HEK293 (cell line): ENCODE measurements around the gene RUNX1.

Experiments used
- BCL11A ChIP-seq: fragments of 450-650 bp; formaldehyde crosslinking; IDR thresholded peaks from 2 replicates; pipeline ENCODE4 v1.5.1; 2016; ENCODE audit warnings: low read depth, missing biosample characterization, missing genetic modification characterization
- GLI4 ChIP-seq: fragments of 450-650 bp; formaldehyde crosslinking; IDR thresholded peaks from 2 replicates; pipeline ENCODE4 v1.5.1; 2016; ENCODE audit warnings: missing biosample characterization, missing genetic modification characterization
- IKZF3 ChIP-seq: fragments of 450-650 bp; IDR thresholded peaks from 2 replicates; pipeline ENCODE4 v1.5.0; 2018; ENCODE audit warnings: missing biosample characterization, mild to moderate bottlenecking, missing genetic modification characterization, moderate library complexity
- KLF8 ChIP-seq: fragments of 450-650 bp; formaldehyde crosslinking; IDR thresholded peaks from 2 replicates; pipeline ENCODE4 v1.5.1; 2016; ENCODE audit warnings: missing biosample characterization, missing genetic modification characterization
- MYNN ChIP-seq: fragments of 450-650 bp; formaldehyde crosslinking; IDR thresholded peaks from 2 replicates; pipeline ENCODE4 v1.5.1; 2016; ENCODE audit warnings: missing biosample characterization, missing genetic modification characterization, borderline replicate concordance
- PATZ1 ChIP-seq: fragments of 450-650 bp; formaldehyde crosslinking; IDR thresholded peaks from 2 replicates; pipeline ENCODE4 v1.5.1; 2016; ENCODE audit warnings: missing biosample characterization, missing genetic modification characterization
- PBX3 ChIP-seq: sonication (generic); formaldehyde crosslinking; IDR thresholded peaks from 2 replicates; pipeline ENCODE4 v1.8.1; 2022; ENCODE audit warnings: mild to moderate bottlenecking, moderate library complexity, missing genetic modification reagents
- PRDM6 ChIP-seq: fragments of 450-650 bp; formaldehyde crosslinking; IDR thresholded peaks from 2 replicates; pipeline ENCODE4 v1.5.1; 2017; ENCODE audit warnings: missing biosample characterization, missing genetic modification characterization
- SP2 ChIP-seq: fragments of 450-650 bp; formaldehyde crosslinking; IDR thresholded peaks from 2 replicates; pipeline ENCODE4 v1.5.1; 2016; ENCODE audit warnings: missing biosample characterization, missing genetic modification characterization
- SP3 ChIP-seq: fragments of 450-650 bp; formaldehyde crosslinking; IDR thresholded peaks from 2 replicates; pipeline ENCODE4 v1.5.1; 2016; ENCODE audit warnings: missing biosample characterization, missing genetic modification characterization
- SP7 ChIP-seq: fragments of 450-650 bp; formaldehyde crosslinking; IDR thresholded peaks from 2 replicates; pipeline ENCODE4 v1.5.1; 2016; ENCODE audit warnings: missing biosample characterization, missing genetic modification characterization
- TCF7L2 ChIP-seq: IDR thresholded peaks from 2 replicates; pipeline ENCODE4 v1.6.1; 2011; ENCODE audit warnings: low read depth, mild to moderate bottlenecking, inconsistent platforms, low read length, moderate library complexity, borderline replicate concordance
- YY2 ChIP-seq: fragments of 450-650 bp; formaldehyde crosslinking; IDR thresholded peaks from 2 replicates; pipeline ENCODE4 v1.5.1; 2016; ENCODE audit warnings: missing biosample characterization, missing genetic modification characterization
- ZBTB10 ChIP-seq: fragments of 450-650 bp; formaldehyde crosslinking; IDR thresholded peaks from 2 replicates; pipeline ENCODE4 v1.5.1; 2016; ENCODE audit warnings: missing biosample characterization, missing genetic modification characterization
- ZBTB7A ChIP-seq: fragments of 450-650 bp; formaldehyde crosslinking; IDR thresholded peaks from 2 replicates; pipeline ENCODE4 v1.5.1; 2016; ENCODE audit warnings: low read depth, missing biosample characterization, missing genetic modification characterization
- ZNF112 ChIP-seq: fragments of 450-650 bp; formaldehyde crosslinking; IDR thresholded peaks from 2 replicates; pipeline ENCODE4 v1.5.0; 2017; ENCODE audit warnings: missing biosample characterization, missing genetic modification characterization
- ZNF114 ChIP-seq: fragments of 450-650 bp; formaldehyde crosslinking; IDR thresholded peaks from 2 replicates; pipeline ENCODE4 v1.5.0; 2017; ENCODE audit warnings: missing biosample characterization, missing genetic modification characterization
- ZNF140 ChIP-seq: fragments of 450-650 bp; formaldehyde crosslinking; IDR thresholded peaks from 2 replicates; pipeline ENCODE4 v1.5.1; 2016; ENCODE audit warnings: missing biosample characterization, missing genetic modification characterization
- ZNF248 ChIP-seq: fragments of 450-650 bp; formaldehyde crosslinking; IDR thresholded peaks from 2 replicates; pipeline ENCODE4 v1.5.1; 2017; ENCODE audit warnings: missing biosample characterization, missing genetic modification characterization
- ZNF350 ChIP-seq: fragments of 450-650 bp; formaldehyde crosslinking; IDR thresholded peaks from 2 replicates; pipeline ENCODE4 v1.5.0; 2017; ENCODE audit warnings: missing biosample characterization, mild to moderate bottlenecking, missing genetic modification characterization
- ZNF391 ChIP-seq: fragments of 450-650 bp; formaldehyde crosslinking; IDR thresholded peaks from 2 replicates; pipeline ENCODE4 v1.5.1; 2016; ENCODE audit warnings: low read depth, missing biosample characterization, missing genetic modification characterization, borderline replicate concordance
- ZNF404 ChIP-seq: fragments of 450-650 bp; formaldehyde crosslinking; IDR thresholded peaks from 2 replicates; pipeline ENCODE4 v1.5.1; 2017; ENCODE audit warnings: missing biosample characterization, missing genetic modification characterization
- ZNF426 ChIP-seq: fragments of 450-650 bp; formaldehyde crosslinking; IDR thresholded peaks from 2 replicates; pipeline ENCODE4 v1.5.1; 2017; ENCODE audit warnings: missing biosample characterization, missing genetic modification characterization, mild to moderate bottlenecking, inconsistent platforms, moderate library complexity
- ZNF521 ChIP-seq: fragments of 450-650 bp; formaldehyde crosslinking; IDR thresholded peaks from 2 replicates; pipeline ENCODE4 v1.5.1; 2017; ENCODE audit warnings: missing biosample characterization, mild to moderate bottlenecking, missing genetic modification characterization
- ZNF544 ChIP-seq: fragments of 450-650 bp; formaldehyde crosslinking; IDR thresholded peaks from 2 replicates; pipeline ENCODE4 v1.5.0; 2017; ENCODE audit warnings: missing biosample characterization, missing genetic modification characterization
- ZNF580 ChIP-seq: fragments of 450-650 bp; formaldehyde crosslinking; IDR thresholded peaks from 2 replicates; pipeline ENCODE4 v1.5.1; 2016; ENCODE audit warnings: missing biosample characterization, missing genetic modification characterization
- ZNF610 ChIP-seq: fragments of 450-650 bp; formaldehyde crosslinking; IDR thresholded peaks from 2 replicates; pipeline ENCODE4 v1.5.1; 2016; ENCODE audit warnings: missing biosample characterization, missing genetic modification characterization, borderline replicate concordance
- ZNF624 ChIP-seq: fragments of 450-650 bp; formaldehyde crosslinking; IDR thresholded peaks from 2 replicates; pipeline ENCODE4 v1.5.1; 2017; ENCODE audit warnings: missing biosample characterization, missing genetic modification characterization
- ZNF660 ChIP-seq: fragments of 450-650 bp; IDR thresholded peaks from 2 replicates; pipeline ENCODE4 v1.5.1; 2018; ENCODE audit warnings: missing biosample characterization, mild to moderate bottlenecking, missing genetic modification characterization
- ZNF785 ChIP-seq: fragments of 450-650 bp; formaldehyde crosslinking; IDR thresholded peaks from 2 replicates; pipeline ENCODE4 v1.5.1; 2016; ENCODE audit warnings: missing biosample characterization, missing genetic modification characterization
- ZNF792 ChIP-seq: fragments of 450-650 bp; formaldehyde crosslinking; IDR thresholded peaks from 2 replicates; pipeline ENCODE4 v1.5.1; 2016; ENCODE audit warnings: missing biosample characterization, missing genetic modification characterization
- ZNF837 ChIP-seq: fragments of 450-650 bp; formaldehyde crosslinking; IDR thresholded peaks from 2 replicates; pipeline ENCODE4 v1.5.1; 2016; ENCODE audit warnings: missing biosample characterization, missing genetic modification characterization

RUNX1 gene

GRCh38 chr21:35026617-35027562 lies 22.2 kb downstream of the RUNX1 start (continued):
- TF ChIP-seq KLF8 (tag by site-specific recombination) (no peak), YY2 (tag by site-specific recombination) (no peak), ZNF140 (no peak), PRDM6 (tag by site-specific recombination) (no peak), GLI4 (no peak), ZNF404 (tag by site-specific recombination) (no peak), ZNF785 (tag by site-specific recombination) (no peak), TCF7L2 (no peak), BCL11A (tag by site-specific recombination) (no peak), ZNF248 (tag by site-specific recombination) (no peak), ZNF610 (tag by site-specific recombination) (0 out of 2 replicates have a peak, but pooled peaks have one; percentile 26), ZNF114 (no peak), ZNF521 (tag by site-specific recombination) (no peak), ZNF391 (tag by site-specific recombination) (no peak), ZNF660 (no peak), ZNF624 (tag by site-specific recombination) (no peak), ZNF544 (tag by site-specific recombination) (no peak), ZNF580 (no peak), SP2 (no peak), ZNF837 (no peak), MYNN (tag by site-specific recombination) (no peak), SP3 (tag by site-specific recombination) (no peak), ZNF112 (tag by site-specific recombination) (no peak), ZBTB7A (tag by site-specific recombination) (no peak), ZNF792 (tag by site-specific recombination) (no peak), ZNF426 (tag by site-specific recombination) (no peak), PBX3 (CRISPR knock-in tag) (no peak), ZBTB10 (no peak), IKZF3 (no peak), PATZ1 (0 out of 2 replicates have a peak, but pooled peaks have one; percentile 21), ZNF350 (tag by site-specific recombination) (no peak), SP7 (tag by site-specific recombination) (peak; percentile 10; the same call in 1 of the 2 replicates)
